Activated CD8-positive, alpha-beta memory T cell treated with anti-CD3 and anti-CD28 coated beads, Interleukin-2, amount 50 U/mL, for 24 hours (primary cell): Measurements from ENCODE around the gene PIM3.
"Not testable (repeated sequence)": the region's sequence is repeated elsewhere in the genome, so short reads cannot be mapped to it uniquely, and the experiment has no call there.

Experiments used
- DNase-seq: peaks from one replicate; pipeline ENCODE4 v3.0.0-alpha.2; 2020; ENCODE audit errors: extremely low read depth

Gene PIM3

GRCh38 chr22:49983148-49984042 is 22.8 kb downstream of the PIM3 start:
- DNase-seq = no peak

GRCh38 chr22:49986325-49986724 is 25.8 kb downstream of the PIM3 start:
- DNase-seq = no peak

- DNase-seq = not testable (repeated sequence)
These were observed 29.3 kb downstream of the PIM3 start for GRCh38 chr22:49989826-49990225.

- DNase-seq = no peak
These were observed 30.6 kb downstream of the PIM3 start for GRCh38 chr22:49991167-49991566.

GRCh38 chr22:49991907-49992533 is 31.4 kb downstream of the PIM3 start:
- no peak for DNase-seq

- DNase-seq = no peak
These were observed 32.5 kb downstream of the PIM3 start for GRCh38 chr22:49992921-49993648.

- no peak for DNase-seq
These were observed 33.2 kb downstream of the PIM3 start for GRCh38 chr22:49993649-49994360.

- no peak for DNase-seq
These were observed 33.9 kb downstream of the PIM3 start for GRCh38 chr22:49994361-49995040.

- no peak for DNase-seq
These were observed 34.4 kb downstream of the PIM3 start for GRCh38 chr22:49995041-49995360.

GRCh38 chr22:49995361-49996118 is 35.0 kb downstream of the PIM3 start:
- DNase-seq = no peak

- no peak for DNase-seq
These were observed 35.5 kb downstream of the PIM3 start for GRCh38 chr22:49996119-49996517.

GRCh38 chr22:49996518-49997250 is 36.1 kb downstream of the PIM3 start:
- no peak for DNase-seq

GRCh38 chr22:49997251-49997599 is 36.7 kb downstream of the PIM3 start:
- DNase-seq = no peak

- no peak for DNase-seq
These were observed 37.6 kb downstream of the PIM3 start for GRCh38 chr22:49997932-49998717.

- DNase-seq = no peak
These were observed 38.1 kb downstream of the PIM3 start for GRCh38 chr22:49998718-49999062.

GRCh38 chr22:49999063-49999945 is 38.7 kb downstream of the PIM3 start:
- no peak for DNase-seq

- DNase-seq = no peak
These were observed 39.5 kb downstream of the PIM3 start for GRCh38 chr22:49999946-50000586.
